ENCODE data around the gene GADD45GIP1. TPM values are rescaled to one million over a fixed set of nuclear protein-coding genes. Genes with fewer than 3 reads are reported as not detected.
A peak's percentile ranks its signal among the peaks of the same experiment; 100 is the strongest.

The GADD45GIP1 gene
- total and polyA plus RNA-seq, 10 of the 15 experiments (the other 5 are each of a cell fraction or from before 2014, with no cell fraction given), result 5.1 to 136 (median 30.1) TPM

DNA sequence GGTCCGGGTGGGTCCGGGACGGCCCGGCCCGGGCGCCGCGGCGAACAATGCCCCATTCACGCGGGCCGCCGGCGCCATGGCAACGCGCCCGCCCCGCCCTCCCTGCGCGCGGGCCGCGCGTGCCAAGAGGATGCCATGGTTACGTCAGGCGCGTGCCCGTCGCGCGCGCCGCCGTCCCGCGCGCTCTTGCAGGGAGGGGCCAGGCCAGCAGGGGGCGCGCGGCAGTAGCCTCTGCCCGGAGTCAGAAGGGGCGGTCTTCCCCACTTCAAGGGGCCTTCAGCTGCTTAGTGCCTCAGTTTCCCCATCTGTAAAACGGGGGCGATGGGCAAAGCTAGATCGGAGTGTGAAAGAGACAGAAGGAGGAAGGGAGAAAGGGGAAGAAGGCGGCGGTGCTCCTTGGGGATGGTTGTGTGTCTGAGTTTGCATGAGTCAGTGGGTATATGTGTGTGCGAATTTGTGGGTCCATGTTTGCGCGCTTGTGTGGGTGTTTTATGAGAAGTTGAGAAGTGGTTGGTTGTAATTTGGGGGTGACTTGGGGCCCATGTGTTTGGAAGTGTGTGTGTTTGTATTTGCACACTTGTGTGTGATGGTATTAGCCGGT is 26.6 kb upstream of the GADD45GIP1 start (continued):
- TF ChIP-seq EP300 (IDR thresholded peaks at IDR 0.05; ENCODE audit: borderline replicate concordance in 1 of 2, control insufficient read depth in 1 of 2, low read depth in 2 of 2, low read length in 2 of 2) (no peak), ZNF274 (IDR thresholded peaks at IDR 0.05; ENCODE audit: insufficient read depth, insufficient read length) (no peak), ZNF384 (IDR thresholded peaks at IDR 0.05; ENCODE audit: borderline replicate concordance, low read depth, low read length) (no peak), NR2C2 (IDR thresholded peaks at IDR 0.05; ENCODE audit: borderline replicate concordance, control insufficient read depth, insufficient read length, low read depth) (no peak), CREB1 (IDR thresholded peaks at IDR 0.05; ENCODE audit: low read depth) (peak; percentile 53; the same call in 1 of the 2 replicates), SREBF1 (IDR thresholded peaks at IDR 0.05; ENCODE audit: low read length) (no peak), EGR1 (IDR thresholded peaks at IDR 0.05; ENCODE audit: borderline replicate concordance in 1 of 2, low read depth in 2 of 2, low read length in 2 of 2) (no peak), TCF7 (IDR thresholded peaks at IDR 0.05; ENCODE audit: borderline replicate concordance) (no peak), HDGF (IDR thresholded peaks at IDR 0.05) (no peak), SMC3 (IDR thresholded peaks at IDR 0.05; ENCODE audit: borderline replicate concordance, low read length) (peak; percentile 82), EED (IDR thresholded peaks at IDR 0.05; ENCODE audit: low read depth) (no peak), NFYB (IDR thresholded peaks at IDR 0.05; ENCODE audit: insufficient read depth, low read depth, low read length) (no peak), POLR2AphosphoS2 (IDR thresholded peaks at IDR 0.05; ENCODE audit: low read depth, low read length) (no peak), CHD2 (IDR thresholded peaks at IDR 0.05; ENCODE audit: borderline replicate concordance, low read depth, low read length) (no peak), BHLHE40 (IDR thresholded peaks at IDR 0.05; ENCODE audit: borderline replicate concordance in 1 of 2, low read depth in 2 of 2, low read length in 1 of 2) (peak; percentile 78 to 94; a peak in 3 of 4 replicates), POU2F2 (IDR thresholded peaks at IDR 0.05; ENCODE audit: borderline replicate concordance, low read depth, low read length) (no peak), CHD4 (IDR thresholded peaks at IDR 0.05) (no peak), CBX3 (IDR thresholded peaks at IDR 0.05; ENCODE audit: borderline replicate concordance, low read depth) (no peak), TCF12 (IDR thresholded peaks at IDR 0.05; ENCODE audit: low read depth, low read length) (no peak), CREM (IDR thresholded peaks at IDR 0.05; ENCODE audit: low read depth) (0 out of 2 replicates have a peak, but pooled peaks have one; percentile 12), IKZF2 (IDR thresholded peaks at IDR 0.05) (no peak), NR2F1 (conservative IDR thresholded peaks at IDR 0.05) (no peak)
- TF ChIP-seq, protein P1, sequence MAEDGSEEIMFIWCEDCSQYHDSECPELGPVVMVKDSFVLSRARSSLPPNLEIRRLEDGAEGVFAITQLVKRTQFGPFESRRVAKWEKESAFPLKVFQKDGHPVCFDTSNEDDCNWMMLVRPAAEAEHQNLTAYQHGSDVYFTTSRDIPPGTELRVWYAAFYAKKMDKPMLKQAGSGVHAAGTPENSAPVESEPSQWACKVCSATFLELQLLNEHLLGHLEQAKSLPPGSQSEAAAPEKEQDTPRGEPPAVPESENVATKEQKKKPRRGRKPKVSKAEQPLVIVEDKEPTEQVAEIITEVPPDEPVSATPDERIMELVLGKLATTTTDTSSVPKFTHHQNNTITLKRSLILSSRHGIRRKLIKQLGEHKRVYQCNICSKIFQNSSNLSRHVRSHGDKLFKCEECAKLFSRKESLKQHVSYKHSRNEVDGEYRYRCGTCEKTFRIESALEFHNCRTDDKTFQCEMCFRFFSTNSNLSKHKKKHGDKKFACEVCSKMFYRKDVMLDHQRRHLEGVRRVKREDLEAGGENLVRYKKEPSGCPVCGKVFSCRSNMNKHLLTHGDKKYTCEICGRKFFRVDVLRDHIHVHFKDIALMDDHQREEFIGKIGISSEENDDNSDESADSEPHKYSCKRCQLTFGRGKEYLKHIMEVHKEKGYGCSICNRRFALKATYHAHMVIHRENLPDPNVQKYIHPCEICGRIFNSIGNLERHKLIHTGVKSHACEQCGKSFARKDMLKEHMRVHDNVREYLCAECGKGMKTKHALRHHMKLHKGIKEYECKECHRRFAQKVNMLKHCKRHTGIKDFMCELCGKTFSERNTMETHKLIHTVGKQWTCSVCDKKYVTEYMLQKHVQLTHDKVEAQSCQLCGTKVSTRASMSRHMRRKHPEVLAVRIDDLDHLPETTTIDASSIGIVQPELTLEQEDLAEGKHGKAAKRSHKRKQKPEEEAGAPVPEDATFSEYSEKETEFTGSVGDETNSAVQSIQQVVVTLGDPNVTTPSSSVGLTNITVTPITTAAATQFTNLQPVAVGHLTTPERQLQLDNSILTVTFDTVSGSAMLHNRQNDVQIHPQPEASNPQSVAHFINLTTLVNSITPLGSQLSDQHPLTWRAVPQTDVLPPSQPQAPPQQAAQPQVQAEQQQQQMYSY (CRISPR knock-in tag; IDR thresholded peaks at IDR 0.05), result no peak
- TF ChIP-seq, protein P2, sequence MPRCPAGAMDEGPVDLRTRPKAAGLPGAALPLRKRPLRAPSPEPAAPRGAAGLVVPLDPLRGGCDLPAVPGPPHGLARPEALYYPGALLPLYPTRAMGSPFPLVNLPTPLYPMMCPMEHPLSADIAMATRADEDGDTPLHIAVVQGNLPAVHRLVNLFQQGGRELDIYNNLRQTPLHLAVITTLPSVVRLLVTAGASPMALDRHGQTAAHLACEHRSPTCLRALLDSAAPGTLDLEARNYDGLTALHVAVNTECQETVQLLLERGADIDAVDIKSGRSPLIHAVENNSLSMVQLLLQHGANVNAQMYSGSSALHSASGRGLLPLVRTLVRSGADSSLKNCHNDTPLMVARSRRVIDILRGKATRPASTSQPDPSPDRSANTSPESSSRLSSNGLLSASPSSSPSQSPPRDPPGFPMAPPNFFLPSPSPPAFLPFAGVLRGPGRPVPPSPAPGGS (IDR thresholded peaks at IDR 0.05; ENCODE audit: borderline replicate concordance, insufficient read depth, low read depth, low read length, poor library complexity, severe bottlenecking), result peak; percentile 56
